GM10266 (cell line): ENCODE data around the gene PPFIA4.

Experiments used
- DNase-seq: peaks from one replicate; pipeline ENCODE4 v3.0.0; 2012; ENCODE audit errors: extremely low spot score
- CTCF ChIP-seq: IDR thresholded peaks from 2 replicates; pipeline ENCODE4 v1.5.1; 2012; ENCODE audit warnings: mild to moderate bottlenecking, low read depth; ENCODE audit not compliant: control insufficient read depth, insufficient read depth; ENCODE audit errors: missing control alignments

The PPFIA4 gene

GRCh38 chr1:203085528-203086406 lies 59.5 kb downstream of the PPFIA4 start, which contains the start of gene MYOG:
TSS of gene MYOG (minus strand) at chr1:203086012. CDS start at chr1:203085961, 51 bp downstream.
- peak; percentile 4 for DNase-seq
- TF ChIP-seq CTCF, result no peak

GRCh38 chr1:203086992-203087763 lies 60.9 kb downstream of the PPFIA4 start:
- TF ChIP-seq CTCF, result no peak
- DNase-seq, result peak; percentile 5

- TF ChIP-seq CTCF, result no peak
- DNase-seq, result peak; percentile 4
These were observed 62.1 kb downstream of the PPFIA4 start for GRCh38 chr1:203088441-203088840.

- TF ChIP-seq CTCF, result no peak
- DNase-seq, result peak; percentile 4
These were observed 62.8 kb downstream of the PPFIA4 start for GRCh38 chr1:203089001-203089650.

- no peak for DNase-seq
- TF ChIP-seq CTCF, result no peak
These were observed 63.4 kb downstream of the PPFIA4 start for GRCh38 chr1:203089651-203090045.

- no peak for TF ChIP-seq CTCF
- no peak for DNase-seq
These were observed 64.3 kb downstream of the PPFIA4 start for GRCh38 chr1:203090421-203091198.
